Measurements from ENCODE around the gene GSTT4.

DNA sequence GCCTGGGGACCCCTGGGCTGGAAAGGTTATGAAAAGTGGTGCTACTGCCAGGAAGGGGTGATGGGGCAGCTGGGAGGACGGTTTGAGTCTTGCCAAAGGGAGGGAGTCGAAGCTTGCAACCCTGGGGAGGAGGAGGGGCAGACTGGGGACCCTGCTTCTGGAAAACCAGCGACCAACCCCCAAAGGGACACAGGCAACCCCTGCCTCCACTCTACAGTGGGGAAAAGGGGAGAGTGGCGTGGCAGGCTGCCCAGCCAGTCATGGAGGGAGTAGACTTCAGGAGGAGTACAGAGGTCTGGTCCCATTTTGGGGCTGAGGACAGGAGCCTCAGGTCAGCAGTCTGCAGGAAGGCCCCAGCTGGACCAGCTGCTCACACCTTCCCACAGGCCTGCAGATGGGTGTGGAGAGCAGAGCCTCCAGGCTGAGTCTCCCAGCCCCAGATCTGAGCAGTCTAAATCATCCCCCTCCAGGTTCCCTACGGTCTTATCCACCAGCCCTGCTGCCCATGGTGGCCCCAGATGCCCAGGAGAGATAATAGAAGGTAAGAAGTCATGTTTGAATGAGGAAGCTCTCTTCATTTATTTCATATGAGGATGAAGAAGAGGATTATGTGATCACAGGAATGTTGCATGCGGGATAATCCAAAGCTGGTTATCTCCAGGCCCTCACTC is 34.3 kb downstream of the GSTT4 start:
- TF ChIP-seq SUZ12 (IDR thresholded peaks at IDR 0.05; ENCODE audit: extremely low read depth, insufficient read depth, insufficient read length): no peak
- TF ChIP-seq YY1 (IDR thresholded peaks at IDR 0.05; ENCODE audit: insufficient read depth, insufficient read length): no peak
- TF ChIP-seq ZNF274 (IDR thresholded peaks at IDR 0.05; ENCODE audit: low read depth, low read length): no peak

Data from NT2/D1 (cell line).